ENCODE data around the gene ZNF785.
"Not testable (repeated sequence)": the region's sequence is repeated elsewhere in the genome, so short reads cannot be mapped to it uniquely, and the experiment has no call there.

Gene ZNF785

DNA sequence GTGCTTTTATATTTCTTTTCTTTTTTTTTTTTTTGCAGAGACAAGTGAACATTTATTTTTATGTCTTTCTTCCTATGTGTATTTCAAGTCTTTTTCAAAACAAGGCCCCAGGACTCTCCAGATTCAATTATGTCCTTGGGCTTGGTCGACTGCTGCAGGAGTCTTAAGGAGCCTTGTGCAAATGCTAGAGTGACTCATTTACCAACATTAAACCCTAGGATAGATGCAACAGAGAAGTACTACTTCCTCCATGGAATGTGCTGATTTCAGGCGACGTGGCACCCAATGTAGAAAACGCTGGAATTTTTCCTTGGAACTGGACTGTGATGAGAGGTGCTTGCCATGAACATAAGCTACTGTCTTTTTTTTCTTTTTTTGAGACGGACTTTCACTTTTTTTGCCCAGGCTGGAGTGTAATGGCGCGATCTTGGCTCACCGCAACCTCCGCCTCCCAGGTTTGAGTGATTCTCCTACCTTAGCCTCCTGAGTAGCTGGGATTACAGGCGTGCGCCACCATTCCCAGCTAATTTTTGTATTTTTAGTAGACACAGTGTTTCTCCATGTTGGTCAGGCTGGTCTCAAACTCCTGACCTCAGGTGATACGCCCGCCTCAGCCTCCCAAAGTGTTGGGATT, 49.0 kb downstream of the ZNF785 start:
- DNase-seq: not testable (repeated sequence)

DNA sequence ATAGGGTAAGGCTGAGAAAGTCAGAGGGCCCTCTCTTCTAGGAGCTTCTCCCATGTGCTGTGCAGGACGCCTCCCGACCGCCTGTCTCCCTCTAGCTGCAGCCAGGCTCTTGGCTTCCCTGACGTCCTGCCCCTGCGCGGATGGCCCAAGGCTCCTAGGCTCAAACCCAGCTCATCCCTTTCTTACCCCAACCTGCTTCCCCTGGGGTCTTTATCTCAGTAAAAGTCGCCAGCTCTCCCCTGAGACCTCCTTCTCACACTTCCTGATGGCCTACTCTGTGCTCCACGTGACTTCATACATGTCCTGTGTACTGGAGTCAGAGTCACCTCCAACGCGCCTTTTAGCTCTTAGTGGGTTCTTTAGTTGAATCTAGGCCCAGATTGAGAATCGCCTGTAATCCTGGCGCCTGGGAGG, 49.7 kb downstream of the ZNF785 start:
- peak; percentile 44 for DNase-seq

DNA sequence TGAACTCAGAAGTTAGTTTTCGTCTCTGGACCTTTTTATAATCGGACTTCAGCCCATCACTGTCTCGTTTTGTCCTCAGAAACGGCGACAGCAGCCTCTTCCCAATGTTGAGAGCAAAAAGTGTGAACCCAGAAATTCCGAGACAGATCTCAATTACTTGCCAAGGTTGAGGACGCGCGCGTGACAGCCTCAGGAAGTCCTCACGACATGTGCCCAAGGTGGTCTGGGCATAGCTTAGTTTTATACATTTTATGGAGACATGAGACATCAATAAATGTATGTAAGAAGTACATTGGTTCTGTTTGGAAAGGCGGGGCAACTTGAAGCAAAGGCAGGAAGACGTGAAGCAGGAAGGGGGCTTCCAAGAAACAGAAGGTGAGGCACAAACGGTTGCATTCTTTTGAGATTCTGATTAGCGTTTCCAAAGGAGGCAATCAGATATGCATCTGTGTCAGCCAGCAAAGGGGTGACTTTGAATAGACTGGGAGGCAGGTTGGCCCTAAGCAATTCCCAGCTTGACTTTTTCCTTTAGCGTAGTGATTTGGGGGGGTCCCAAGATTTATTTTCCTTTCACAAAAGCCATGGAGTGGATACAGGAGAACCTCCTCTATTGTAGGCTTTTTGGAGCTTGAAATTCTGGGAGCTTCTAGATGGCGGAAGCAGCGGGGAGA, 50.3 kb downstream of the ZNF785 start:
- DNase-seq: no peak

DNA sequence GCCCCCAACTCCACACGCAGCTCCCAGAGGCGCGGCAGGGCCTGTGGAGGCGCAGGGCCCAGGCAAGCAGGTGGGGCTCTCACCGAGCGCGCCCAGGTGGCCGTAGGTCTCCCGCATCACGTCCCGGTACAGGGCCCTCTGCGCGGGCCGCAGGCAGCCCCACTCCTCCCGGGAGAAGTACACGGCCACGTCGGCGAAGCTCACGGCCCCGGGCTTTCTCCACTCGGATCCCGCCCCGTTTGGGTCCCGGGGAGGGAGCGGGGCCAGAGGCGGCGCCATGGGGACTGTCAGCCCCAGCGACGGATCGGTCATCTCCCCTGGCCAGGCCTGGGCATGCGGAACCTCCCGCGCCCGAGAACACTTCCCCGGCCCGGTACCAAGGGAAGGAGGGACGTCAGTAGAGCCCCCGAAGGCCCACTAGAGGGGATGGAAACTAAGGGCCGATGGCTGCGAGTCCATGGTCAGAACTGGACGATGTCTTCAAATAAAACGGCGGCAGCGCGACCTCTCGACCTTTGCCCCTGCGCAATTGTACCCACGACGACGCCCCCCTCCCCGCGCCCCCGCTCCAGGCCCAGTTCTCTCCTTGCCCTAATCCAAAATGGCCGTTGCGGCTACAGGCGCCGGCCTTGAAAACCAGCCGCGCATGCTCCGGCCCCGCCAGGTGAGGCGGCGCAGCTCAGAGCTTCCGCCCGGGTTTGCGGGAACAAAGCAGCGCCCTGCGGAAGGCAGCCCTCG, 51.0 kb downstream of the ZNF785 start, which contains the start of gene ZNF747:
Gene ZNF747 (minus strand): TSS at position 491 of the 738 bp plus-strand sequence. CDS start 179 bp downstream, at position 312.
- DNase-seq: peak; percentile 46

DNA sequence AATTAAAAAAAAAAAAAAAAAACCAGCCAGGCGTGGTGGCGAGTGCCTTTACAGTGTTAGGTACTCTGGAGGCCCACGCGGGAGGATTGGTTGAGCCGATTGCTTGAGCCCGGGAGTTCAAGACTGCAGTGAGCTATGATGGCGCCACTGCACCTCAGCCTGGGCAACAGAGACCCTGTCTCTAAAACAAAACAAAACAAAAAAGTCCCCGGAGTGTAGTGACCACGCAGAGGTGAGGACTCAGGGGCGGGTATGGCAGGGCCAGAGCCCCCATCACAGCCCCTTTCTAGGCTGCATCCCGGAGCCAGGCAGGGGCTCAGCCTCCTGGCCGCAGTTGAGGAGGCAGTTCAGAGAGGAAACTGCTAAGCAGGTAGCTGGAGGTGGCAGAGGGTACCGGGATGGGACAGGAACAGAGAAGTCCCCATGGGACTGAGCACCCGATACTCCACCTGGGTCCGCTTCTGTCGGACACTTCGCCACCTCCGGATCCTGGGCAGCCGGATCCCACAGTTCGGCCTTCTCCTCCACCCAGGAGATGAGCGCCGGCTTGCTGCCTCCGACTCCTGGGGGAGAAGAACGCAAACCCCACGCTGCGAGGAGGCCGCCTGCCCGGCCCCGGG, 51.6 kb downstream of the ZNF785 start:
- no peak for DNase-seq

DNA sequence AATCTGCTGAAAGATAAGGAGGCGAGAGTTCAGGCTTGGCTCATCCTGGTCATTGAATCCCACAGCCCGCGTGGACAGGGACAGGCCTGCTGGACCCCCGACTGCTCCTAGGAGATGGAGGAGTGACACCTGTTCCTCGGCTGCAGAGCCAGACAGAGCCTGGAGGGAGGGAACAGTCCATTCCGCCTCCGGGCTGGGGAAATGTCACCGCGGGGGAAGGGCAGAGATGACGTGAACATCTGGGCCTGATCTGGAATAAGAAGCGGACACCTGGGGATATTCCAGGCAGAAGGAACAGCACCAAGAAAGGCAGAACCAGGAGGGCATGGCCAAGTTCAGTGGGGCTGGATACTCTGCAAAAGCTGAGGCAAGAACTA, 52.4 kb downstream of the ZNF785 start:
- DNase-seq: no peak

DNA sequence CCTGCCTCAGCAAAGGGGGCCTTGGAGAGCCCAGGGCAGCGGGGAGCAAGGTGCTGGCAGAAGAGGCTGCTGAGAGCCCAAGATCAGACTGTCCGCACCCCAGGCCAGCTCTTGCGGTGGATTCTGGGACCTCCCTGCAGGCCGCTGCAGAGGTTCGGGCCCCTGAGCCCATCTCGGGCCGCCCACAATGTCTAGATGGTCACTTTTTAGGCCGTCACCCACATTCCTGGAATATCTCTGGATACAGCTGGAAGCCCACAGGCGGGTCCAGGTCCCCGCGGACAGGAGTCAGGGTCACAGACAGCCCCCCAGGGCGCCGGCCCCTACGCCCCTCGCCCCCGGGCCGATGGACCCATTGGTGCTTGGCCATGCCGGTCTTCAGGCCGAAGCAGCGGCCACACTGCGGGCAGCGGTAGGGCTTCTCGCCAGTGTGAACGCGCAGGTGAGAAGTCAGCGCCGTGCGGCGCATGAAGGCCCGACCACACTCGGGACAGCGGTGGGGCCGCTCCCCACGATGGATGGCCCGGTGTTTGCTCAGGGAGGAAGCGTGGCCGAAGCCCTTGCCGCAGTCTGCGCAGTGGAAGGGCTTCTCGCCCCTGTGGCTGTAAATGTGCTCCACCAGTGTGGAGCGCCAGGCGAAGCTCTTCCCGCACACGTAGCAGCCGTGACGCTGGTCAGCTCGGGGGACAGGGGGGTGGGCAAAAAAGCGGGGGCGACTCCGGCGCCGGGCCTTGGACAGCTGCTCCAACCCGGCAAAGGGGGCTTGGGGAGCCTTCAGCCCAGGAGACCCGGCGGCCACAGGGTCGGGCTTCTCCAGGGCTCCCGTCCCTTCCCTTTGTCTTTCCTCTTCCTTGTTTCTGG, 53.0 kb downstream of the ZNF785 start:
- DNase-seq: no peak
